Common myeloid progenitor, CD34-positive (primary cell): ENCODE measurements around the gene MMP11.

Experiments used
- CTCF ChIA-PET: fragments of 350-600 bp; sonication (Branson Sonifier 250); formaldehyde crosslinking; loops from one replicate; lab custom pipeline; 2021; ENCODE audit warnings: antibody characterized with exemption; lab: Charles Lee
- POLR2A ChIA-PET: fragments of 350-600 bp; sonication (Branson Sonifier 250); formaldehyde crosslinking; loops from one replicate; lab custom pipeline; 2021; ENCODE audit warnings: antibody characterized with exemption; lab: Charles Lee
- DNase-seq, 3 donors: peaks; one replicate each; pipeline versions ENCODE4 v3.0.0 to v3.0.0-alpha.2; 2013
- H3K27ac ChIP-seq, 2 experiments: 1 replicate in 1 of 2; 2 replicates in 1 of 2; pipeline ENCODE4 v1.7.0; 2013; ENCODE audit warnings: inconsistent platforms in 2 of 2, low read length in 2 of 2, mild to moderate bottlenecking in 2 of 2, low read depth in 1 of 2, moderate library complexity in 1 of 2; ENCODE audit not compliant: severe bottlenecking in 2 of 2, insufficient read depth in 1 of 2, poor library complexity in 1 of 2
- H3K27me3 ChIP-seq, 5 experiments: replicated peaks in 2 of 5; 1 replicate in 3 of 5; 2 replicates in 2 of 5; pipeline versions ENCODE4 v1.6.1 to v1.7.0; 2013; ENCODE audit warnings: low read length in 4 of 5, mild to moderate bottlenecking in 2 of 5, moderate library complexity in 2 of 5, inconsistent platforms in 1 of 5; ENCODE audit not compliant: insufficient read depth in 5 of 5, control insufficient read depth in 4 of 5
- H3K36me3 ChIP-seq, 4 experiments: 1 replicate in 2 of 4; 2 replicates in 2 of 4; pipeline versions ENCODE4 v1.6.1 to v1.7.0; 2013; ENCODE audit warnings: low read length in 3 of 4, control low read depth in 1 of 4, mild to moderate bottlenecking in 1 of 4; ENCODE audit not compliant: control insufficient read depth in 4 of 4, insufficient read depth in 4 of 4
- H3K4me1 ChIP-seq, 4 experiments: 1 replicate in 3 of 4; 2 replicates in 1 of 4; pipeline versions ENCODE4 v1.6.1 to v1.7.1; 2013; ENCODE audit warnings: low read length in 3 of 4, mild to moderate bottlenecking in 3 of 4, control low read depth in 1 of 4, inconsistent platforms in 1 of 4, moderate library complexity in 1 of 4; ENCODE audit not compliant: control insufficient read depth in 4 of 4, insufficient read depth in 4 of 4; ENCODE audit errors: control extremely low read depth in 1 of 4
- H3K4me3 ChIP-seq, 7 experiments: 1 replicate in 4 of 7; 2 replicates in 3 of 7; pipeline versions ENCODE4 v1.5.1 to v1.7.0; 2013; ENCODE audit warnings: mild to moderate bottlenecking in 7 of 7, low read length in 6 of 7, moderate library complexity in 6 of 7, inconsistent platforms in 2 of 7, low read depth in 2 of 7, control low read depth in 1 of 7; ENCODE audit not compliant: insufficient read depth in 4 of 7, control insufficient read depth in 1 of 7; ENCODE audit errors: extremely low read depth in 1 of 7
- H3K9me3 ChIP-seq, 5 experiments: 1 replicate in 4 of 5; 2 replicates in 1 of 5; pipeline versions ENCODE4 v1.6.1 to v1.7.1; 2013; ENCODE audit warnings: low read length in 4 of 5, mild to moderate bottlenecking in 2 of 5, inconsistent platforms in 1 of 5, low read depth in 1 of 5, moderate library complexity in 1 of 5; ENCODE audit not compliant: control insufficient read depth in 4 of 5, insufficient read depth in 2 of 5; ENCODE audit errors: control extremely low read depth in 1 of 5
- WGBS: methylation state at CpG from one replicate; pipeline ENCODE4 v1.1.5; 2013; ENCODE audit not compliant: insufficient coverage; 5-methylcytosine and 5-hydroxymethylcytosine counted together

Gene MMP11

DNA sequence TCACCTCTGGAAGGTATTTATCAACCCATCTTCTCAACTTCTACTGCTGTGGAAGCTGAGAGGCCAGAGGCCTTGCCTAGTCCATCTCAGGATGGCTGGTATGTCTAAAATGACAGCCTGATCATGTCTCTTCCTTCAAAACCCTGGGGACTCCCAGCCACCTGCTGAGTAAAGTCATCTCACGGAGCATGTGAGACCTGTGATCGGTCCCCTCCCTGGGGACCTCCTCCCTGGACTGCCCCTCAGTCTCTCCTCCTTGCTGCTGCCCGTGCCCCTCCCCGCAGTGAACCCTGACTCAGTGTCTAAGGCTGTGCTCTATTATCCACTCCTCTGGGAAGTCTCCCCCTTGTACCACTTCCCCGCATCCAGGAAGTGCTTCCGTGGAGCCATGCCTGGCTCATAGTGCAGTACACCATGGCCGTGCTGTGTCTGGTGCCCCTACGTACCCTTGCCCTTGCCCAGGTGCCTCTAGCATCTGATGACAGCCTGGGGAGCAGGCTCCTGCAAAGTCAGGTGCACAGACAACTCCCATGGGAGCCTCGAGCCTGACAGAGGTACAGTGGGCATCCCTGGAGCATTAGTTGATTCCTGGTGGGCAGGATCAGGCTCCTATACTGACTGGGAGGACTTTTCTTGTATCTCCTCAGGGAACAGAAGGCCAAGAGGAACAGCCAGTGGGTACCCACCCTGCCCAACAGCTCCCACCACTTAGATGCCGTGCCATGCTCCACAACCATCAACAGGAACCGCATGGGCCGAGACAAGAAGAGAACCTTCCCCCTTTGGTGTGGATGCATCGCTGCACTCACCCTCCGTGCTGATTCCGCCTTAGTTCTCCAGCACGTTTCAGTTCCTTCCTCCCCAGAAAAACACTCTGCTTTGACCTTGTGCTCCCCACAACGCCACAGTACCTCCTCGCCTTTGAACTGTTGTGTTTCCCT, 27.9 kb downstream of the MMP11 start:
- 96% methylated on average over 16 of the region's 18 CpGs for WGBS
- Histone ChIP-seq H3K4me1 (no peaks in the 10 kb centered on the region), H3K27me3 (no peaks in the 10 kb centered on the region), H3K27ac (peak overlapping the region; percentile 13 to 22), H3K4me3 (no peak overlapping the region), H3K9me3 (no peaks in the 10 kb centered on the region), H3K36me3 (peaks cover 27 to 81% (median 61%) of the 10 kb centered on the region in 4 experiments)
- ChIA-PET POLR2A (no interaction called here), CTCF (no interaction called here)
- DNase-seq, result no peak

DNA sequence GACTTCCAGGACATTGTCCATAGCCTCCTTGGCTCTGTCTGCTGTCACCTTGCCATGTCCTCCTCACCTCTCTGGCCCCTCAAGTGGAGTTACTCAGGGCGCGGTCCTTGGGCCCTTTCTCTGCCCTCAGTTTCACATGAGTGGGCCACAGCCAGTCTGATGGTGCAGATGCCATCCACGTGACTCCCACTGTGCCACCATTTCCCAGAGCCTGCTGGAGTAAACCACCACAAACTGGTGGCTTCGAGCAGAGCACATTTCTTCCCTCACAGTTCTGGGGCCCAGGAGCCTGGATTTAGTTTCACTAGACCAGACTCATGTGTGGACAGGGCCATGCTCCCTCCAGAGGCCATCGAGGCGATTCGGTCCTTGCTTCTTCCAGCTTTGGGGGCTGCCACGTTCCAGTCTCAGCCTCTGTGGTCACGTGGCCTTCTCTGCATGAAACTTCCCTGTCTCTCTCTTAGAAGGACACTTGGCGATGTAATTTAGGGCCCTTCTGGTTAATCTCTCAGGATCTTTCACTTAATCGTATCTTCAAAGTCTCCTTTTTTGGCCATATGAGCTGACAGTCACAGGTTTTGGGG, 28.7 kb downstream of the MMP11 start:
- Histone ChIP-seq H3K4me1 (no peaks in the 10 kb centered on the region), H3K27me3 (no peaks in the 10 kb centered on the region), H3K4me3 (no peak overlapping the region), H3K9me3 (no peaks in the 10 kb centered on the region), H3K36me3 (peaks cover 28 to 81% (median 60%) of the 10 kb centered on the region in 4 experiments), H3K27ac (no peak overlapping the region)
- WGBS, result 100% methylated on average over 7 of the region's 11 CpGs
- DNase-seq, result no peak
- CTCF ChIA-PET, result interaction anchor here (1.2 to 1.5 kb wide), 3 partner anchors 11 to 25 kb away, joined by 3 to 5 read pairs (median 3); no protein-coding TSS in a partner anchor
- POLR2A ChIA-PET, result no interaction called here

GRCh38 chr22:23801886-23802377, 29.3 kb downstream of the MMP11 start:
- peaks cover 25 to 82% (median 60%) of the 10 kb centered on the region in 4 experiments for H3K36me3 ChIP-seq
- WGBS, result 96% methylated on average over 8 of the region's 8 CpGs
- CTCF ChIA-PET, result interaction anchor here (1.2 to 1.5 kb wide), 3 partner anchors 10 to 24 kb away, joined by 3 to 5 read pairs (median 3); no protein-coding TSS in a partner anchor

GRCh38 chr22:23803001-23803819, 30.6 kb downstream of the MMP11 start:
- CTCF ChIA-PET, result no interaction called here
- DNase-seq, result no peak
- Histone ChIP-seq H3K27ac (no peak overlapping the region), H3K4me3 (no peak overlapping the region), H3K9me3 (no peaks in the 10 kb centered on the region), H3K27me3 (no peaks in the 10 kb centered on the region), H3K4me1 (no peaks in the 10 kb centered on the region), H3K36me3 (peaks cover 25 to 79% (median 58%) of the 10 kb centered on the region in 4 experiments)
- 83% methylated on average over 16 of the region's 21 CpGs for WGBS
- POLR2A ChIA-PET, result no interaction called here

More at GRCh38 chr22:23801886-23802377, 29.3 kb downstream of the MMP11 start:
- DNase-seq, result no peak
- H3K27ac ChIP-seq, result no peak overlapping the region
- H3K9me3 ChIP-seq, result no peaks in the 10 kb centered on the region
- no peaks in the 10 kb centered on the region for H3K27me3 ChIP-seq
- no peak overlapping the region for H3K4me3 ChIP-seq
- POLR2A ChIA-PET, result no interaction called here
- H3K4me1 ChIP-seq, result no peaks in the 10 kb centered on the region

DNA sequence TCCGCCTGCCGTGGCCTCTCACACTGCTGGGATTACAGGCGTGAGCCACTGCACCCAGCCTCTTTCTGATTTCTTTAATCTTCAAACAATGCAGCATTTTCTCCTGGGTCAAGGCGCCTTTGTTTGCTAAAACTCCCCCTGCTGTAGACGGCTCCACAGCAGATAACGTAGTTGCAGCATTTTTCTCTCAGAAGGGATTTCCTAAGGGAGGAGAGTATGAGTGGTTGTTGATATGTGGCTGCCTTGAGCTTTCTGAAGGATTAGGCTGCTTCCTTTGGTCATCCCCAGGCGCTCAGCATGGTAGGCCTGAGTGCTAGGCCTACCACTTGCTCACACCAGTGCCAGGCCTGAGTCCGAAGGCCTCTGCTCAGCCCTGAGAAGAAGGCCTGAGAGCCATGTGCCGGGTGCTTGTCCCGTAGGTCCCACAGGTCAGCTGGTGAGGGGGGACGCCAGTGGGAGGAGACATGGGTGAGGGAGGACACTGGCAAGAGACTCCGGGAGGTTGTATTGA, 32.2 kb downstream of the MMP11 start:
- POLR2A ChIA-PET, result no interaction called here
- peaks cover 25 to 74% (median 55%) of the 10 kb centered on the region in 4 experiments for H3K36me3 ChIP-seq
- no peaks in the 10 kb centered on the region for H3K4me1 ChIP-seq
- H3K27ac ChIP-seq, result no peak overlapping the region
- H3K9me3 ChIP-seq, result no peaks in the 10 kb centered on the region
- 84% methylated on average over 8 of the region's 12 CpGs for WGBS
- H3K27me3 ChIP-seq, result no peaks in the 10 kb centered on the region
- CTCF ChIA-PET, result interaction anchor here (1.1 to 1.3 kb wide), 2 partner anchors 21 to 41 kb away, joined by 3 to 4 read pairs; no protein-coding TSS in a partner anchor
- no peak overlapping the region for H3K4me3 ChIP-seq
- no peak for DNase-seq

DNA sequence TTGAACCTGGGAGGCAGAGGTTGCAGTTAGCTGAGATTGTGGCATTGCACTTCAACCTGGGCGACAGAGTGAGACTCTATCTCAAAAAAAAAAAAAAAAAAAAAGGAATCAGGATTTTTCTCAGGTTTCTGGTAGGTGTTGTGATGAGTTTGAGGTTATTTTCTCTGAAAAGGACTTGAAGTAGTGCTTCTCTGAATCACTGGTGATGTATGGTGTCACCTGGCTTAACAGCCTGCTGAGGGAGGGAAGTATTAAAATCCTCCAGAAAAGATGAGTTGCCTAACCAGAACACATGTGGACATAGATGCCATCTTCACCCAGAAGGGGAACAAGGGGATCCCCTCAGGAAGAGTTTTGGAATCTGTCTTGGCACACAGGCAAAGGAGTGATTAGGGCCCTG, 34.2 kb downstream of the MMP11 start:
- Histone ChIP-seq H3K4me1 (no peaks in the 10 kb centered on the region), H3K4me3 (no peak overlapping the region), H3K9me3 (no peaks in the 10 kb centered on the region), H3K36me3 (peaks cover 16 to 68% (median 40%) of the 10 kb centered on the region in 4 experiments), H3K27ac (no peak overlapping the region), H3K27me3 (no peaks in the 10 kb centered on the region)
- no CpG with 5 or more reads among the region's 1 CpG for WGBS
- ChIA-PET CTCF (interaction anchor here (1.0 kb wide), 1 partner anchor 26 kb away, joined by 5 read pairs; no protein-coding TSS in a partner anchor), POLR2A (interaction anchor here (0.6 kb wide), 2 partner anchors 14 to 30 kb away, joined by 4 read pairs; no protein-coding TSS in a partner anchor)
- no peak for DNase-seq
